ENCODE data around the gene PTPRJ.

The PTPRJ gene

GRCh38 chr11:48043991-48044512 is 63.7 kb downstream of the PTPRJ start:
- TF ChIP-seq, protein P1, sequence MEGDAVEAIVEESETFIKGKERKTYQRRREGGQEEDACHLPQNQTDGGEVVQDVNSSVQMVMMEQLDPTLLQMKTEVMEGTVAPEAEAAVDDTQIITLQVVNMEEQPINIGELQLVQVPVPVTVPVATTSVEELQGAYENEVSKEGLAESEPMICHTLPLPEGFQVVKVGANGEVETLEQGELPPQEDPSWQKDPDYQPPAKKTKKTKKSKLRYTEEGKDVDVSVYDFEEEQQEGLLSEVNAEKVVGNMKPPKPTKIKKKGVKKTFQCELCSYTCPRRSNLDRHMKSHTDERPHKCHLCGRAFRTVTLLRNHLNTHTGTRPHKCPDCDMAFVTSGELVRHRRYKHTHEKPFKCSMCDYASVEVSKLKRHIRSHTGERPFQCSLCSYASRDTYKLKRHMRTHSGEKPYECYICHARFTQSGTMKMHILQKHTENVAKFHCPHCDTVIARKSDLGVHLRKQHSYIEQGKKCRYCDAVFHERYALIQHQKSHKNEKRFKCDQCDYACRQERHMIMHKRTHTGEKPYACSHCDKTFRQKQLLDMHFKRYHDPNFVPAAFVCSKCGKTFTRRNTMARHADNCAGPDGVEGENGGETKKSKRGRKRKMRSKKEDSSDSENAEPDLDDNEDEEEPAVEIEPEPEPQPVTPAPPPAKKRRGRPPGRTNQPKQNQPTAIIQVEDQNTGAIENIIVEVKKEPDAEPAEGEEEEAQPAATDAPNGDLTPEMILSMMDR (IDR thresholded peaks at IDR 0.05; ENCODE audit: low read depth, low read length), result no peak
- no peak overlapping the region for H3K4me3 ChIP-seq (ENCODE audit: low read depth, low read length)

DNA sequence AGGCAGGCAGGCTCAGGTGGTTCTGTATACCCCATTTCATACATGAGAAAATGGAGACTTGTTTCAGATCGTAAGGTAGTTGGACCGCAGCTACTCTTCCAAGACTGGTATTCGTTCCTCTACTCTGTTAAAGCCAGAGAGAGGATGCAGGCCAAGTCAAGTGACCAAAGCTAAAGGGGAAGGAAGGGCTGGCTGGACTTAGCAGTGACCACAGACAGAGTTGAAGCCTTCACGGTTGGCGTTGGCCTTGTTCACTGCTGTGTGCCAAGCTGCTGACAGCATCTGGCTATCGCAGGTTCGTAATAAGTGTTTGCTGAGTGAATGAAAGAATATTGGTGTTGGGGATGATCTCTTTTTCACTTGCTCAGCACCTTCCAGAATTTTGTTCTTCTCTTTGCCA is 64.2 kb downstream of the PTPRJ start:
- TF ChIP-seq, protein P1 (IDR thresholded peaks at IDR 0.05; ENCODE audit: low read depth, low read length), result no peak
- no peak overlapping the region for H3K4me3 ChIP-seq (ENCODE audit: low read depth, low read length)

DNA sequence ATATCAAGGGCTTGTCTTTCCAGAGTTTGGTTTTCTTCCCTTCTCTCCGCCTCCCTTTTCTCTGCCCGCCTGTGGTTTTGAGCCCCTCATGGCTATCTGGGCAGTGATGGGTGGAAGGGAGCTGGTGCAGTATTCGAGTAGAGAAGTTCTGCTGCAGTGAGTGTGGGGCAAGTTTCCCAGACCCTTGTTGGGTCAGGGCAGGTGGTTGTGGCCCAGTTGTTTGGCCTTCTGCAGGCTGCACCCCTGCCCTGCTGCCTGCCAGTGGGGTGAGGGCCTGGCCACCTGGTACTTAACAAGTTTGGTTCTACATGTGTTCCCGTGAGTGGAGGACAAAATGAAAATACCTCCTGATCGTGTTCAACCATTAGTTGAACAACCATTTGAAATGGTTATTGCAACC is 65.2 kb downstream of the PTPRJ start:
- H3K4me3 ChIP-seq (ENCODE audit: low read depth, low read length), result no peak overlapping the region
- TF ChIP-seq, protein P1 (IDR thresholded peaks at IDR 0.05; ENCODE audit: low read depth, low read length), result no peak

DNA sequence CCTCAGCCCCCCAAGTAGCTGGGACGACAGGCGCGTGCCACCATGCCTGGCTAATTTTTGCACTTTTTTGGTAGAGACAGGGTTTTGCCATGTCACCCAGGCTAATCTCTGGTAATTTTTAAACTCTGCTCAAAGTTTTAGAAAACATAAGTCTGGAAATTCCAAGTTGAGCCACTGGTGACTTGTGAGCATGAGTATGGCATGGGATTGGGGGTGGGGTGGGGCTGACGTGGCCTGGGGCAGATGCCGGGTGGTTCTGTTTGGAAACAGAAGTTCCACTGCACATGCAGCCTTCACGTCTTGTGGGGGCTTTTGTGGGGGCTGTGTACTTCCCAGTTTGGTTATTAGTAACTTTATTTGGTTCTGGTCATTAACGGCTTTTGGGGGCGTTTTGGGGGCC is 67.3 kb downstream of the PTPRJ start:
- TF ChIP-seq, protein P1 (IDR thresholded peaks at IDR 0.05; ENCODE audit: low read depth, low read length), result no peak

DNA sequence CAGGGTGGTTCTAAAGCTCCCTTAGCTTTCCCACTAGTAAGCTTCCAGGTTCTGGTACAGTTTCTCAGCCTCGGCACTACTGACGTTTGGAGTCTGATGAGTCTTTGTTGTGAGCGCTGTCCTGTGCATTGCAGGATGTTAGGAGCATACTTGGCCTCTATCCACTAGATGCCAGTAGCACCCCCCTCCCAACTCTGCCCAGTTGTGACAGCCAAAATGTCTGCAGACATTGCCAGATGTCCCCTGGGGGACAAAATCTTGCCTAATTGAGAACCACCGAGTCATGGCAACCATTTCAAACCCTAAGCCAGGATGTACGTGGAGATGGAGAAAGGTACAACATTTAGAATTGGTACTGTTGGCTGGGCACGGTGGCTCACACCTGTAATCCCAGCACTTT is 68.7 kb downstream of the PTPRJ start:
- H3K4me3 ChIP-seq (ENCODE audit: low read depth, low read length), result no peak overlapping the region
- TF ChIP-seq, protein P1 (IDR thresholded peaks at IDR 0.05; ENCODE audit: low read depth, low read length), result no peak

More for the DNA sequence above, 67.3 kb downstream of the PTPRJ start:
- H3K4me3 ChIP-seq (ENCODE audit: low read depth, low read length), result no peak overlapping the region

DNA sequence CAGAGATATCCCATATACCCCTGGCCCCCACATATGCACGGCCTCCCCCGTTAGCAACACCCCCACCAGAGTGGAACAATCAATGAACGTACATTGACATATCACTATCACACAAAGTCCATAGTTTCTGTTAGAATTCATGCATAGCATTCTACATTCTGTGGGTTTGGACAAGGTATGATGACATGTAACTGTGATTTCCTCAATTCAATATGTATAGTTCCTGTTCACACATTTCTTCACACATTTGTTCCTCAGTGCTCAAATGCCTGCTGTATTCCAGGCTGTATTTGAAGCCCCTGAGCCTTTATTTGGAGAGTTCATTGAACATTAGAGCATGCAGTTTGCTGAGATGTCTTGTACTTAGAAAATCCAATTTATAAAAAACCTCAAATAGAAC is 69.9 kb downstream of the PTPRJ start:
- H3K4me3 ChIP-seq (ENCODE audit: low read depth, low read length), result no peak overlapping the region
- TF ChIP-seq, protein P1 (IDR thresholded peaks at IDR 0.05; ENCODE audit: low read depth, low read length), result no peak

- no peak overlapping the region for H3K4me3 ChIP-seq (ENCODE audit: low read depth, low read length)
- TF ChIP-seq, protein P1 (IDR thresholded peaks at IDR 0.05; ENCODE audit: low read depth, low read length), result no peak
Observed at GRCh38 chr11:48051217-48051830, 71.0 kb downstream of the PTPRJ start.
